LHCN-M2 (cell line): ENCODE measurements around the gene KCNF1. TPM values are rescaled to one million over a fixed set of nuclear protein-coding genes. Genes with fewer than 3 reads are reported as not detected.

Experiments
- DNase-seq: peaks from one replicate; pipeline ENCODE4 v3.0.0-alpha.2; 2012; ENCODE audit warnings: low read depth
- total RNA-seq: library from RNA; depleted of rRNA; stranded (reverse); fragments of >200 nt; gene quantifications from 2 replicates; pipeline ENCODE4 v1.2.3, GENCODE V29; 2014

Gene KCNF1
- total RNA-seq, 1 experiment from 2014 or later = 0.29 TPM

GRCh38 chr2:10920764-10921388 is 9.1 kb downstream of the KCNF1 start:
- DNase-seq = no peak

- DNase-seq = no peak
Measured at GRCh38 chr2:10921525-10921924, 9.8 kb downstream of the KCNF1 start.

GRCh38 chr2:10922307-10923007 is 10.7 kb downstream of the KCNF1 start:
- DNase-seq = no peak

- no peak for DNase-seq
Measured at GRCh38 chr2:10923008-10923375, 11.3 kb downstream of the KCNF1 start.

- DNase-seq = no peak
Measured at GRCh38 chr2:10923965-10924364, 12.2 kb downstream of the KCNF1 start.

GRCh38 chr2:10924441-10924840 is 12.7 kb downstream of the KCNF1 start:
- no peak for DNase-seq

- no peak for DNase-seq
Measured at GRCh38 chr2:10924859-10925258, 13.1 kb downstream of the KCNF1 start.

- DNase-seq = no peak
Measured at GRCh38 chr2:10926191-10926820, 14.6 kb downstream of the KCNF1 start.

GRCh38 chr2:10930721-10931516 is 19.2 kb downstream of the KCNF1 start:
- DNase-seq = no peak

GRCh38 chr2:10931710-10932255 is 20.0 kb downstream of the KCNF1 start:
- DNase-seq = peak; percentile 76

GRCh38 chr2:10932345-10933151 is 20.8 kb downstream of the KCNF1 start:
- no peak for DNase-seq

GRCh38 chr2:10933700-10934225 is 22.0 kb downstream of the KCNF1 start:
- no peak for DNase-seq

- no peak for DNase-seq
Measured at GRCh38 chr2:10934308-10934978, 22.7 kb downstream of the KCNF1 start.

- no peak for DNase-seq
Measured at GRCh38 chr2:10934979-10935350, 23.2 kb downstream of the KCNF1 start.

GRCh38 chr2:10935366-10935918 is 23.7 kb downstream of the KCNF1 start:
- no peak for DNase-seq

- peak; percentile 98 for DNase-seq
Measured at GRCh38 chr2:10935953-10936942, 24.5 kb downstream of the KCNF1 start.

GRCh38 chr2:10939058-10939457 is 27.3 kb downstream of the KCNF1 start:
- DNase-seq = no peak

GRCh38 chr2:10940596-10940995 is 28.9 kb downstream of the KCNF1 start:
- DNase-seq = peak; percentile 86

- DNase-seq = no peak
Measured at GRCh38 chr2:10941383-10941782, 29.6 kb downstream of the KCNF1 start.
